Measurements from ENCODE around the gene PCDHB12.
A peak's percentile ranks its signal among the peaks of the same experiment; 100 is the strongest.
"Not testable (repeated sequence)": the region's sequence is repeated elsewhere in the genome, so short reads cannot be mapped to it uniquely, and the experiment has no call there.

Gene PCDHB12

DNA sequence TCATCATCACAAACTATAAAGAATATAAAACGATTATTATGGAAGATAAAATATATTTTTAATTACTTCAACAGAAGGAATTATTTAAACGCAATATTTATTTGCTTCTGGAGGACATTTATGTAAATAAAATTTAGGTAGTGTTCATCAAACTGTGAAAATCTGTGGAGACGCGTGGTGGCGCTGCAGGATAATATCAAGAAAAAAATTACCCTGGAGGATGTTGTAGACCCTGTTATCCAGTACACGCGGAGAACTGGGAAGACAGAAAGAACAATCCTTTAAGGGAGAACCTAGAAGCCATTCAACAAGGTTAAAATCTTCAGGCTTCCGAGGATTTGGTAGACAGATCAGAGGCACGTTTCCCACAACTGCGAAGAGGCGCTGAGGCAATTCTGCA is at the start of gene PCDHB12:
TSS of gene PCDHB12 (plus strand) at position 242 of the 400 bp plus-strand sequence. CDS start 189 bp downstream, outside the sequence.
- DNase-seq = no peak

DNA sequence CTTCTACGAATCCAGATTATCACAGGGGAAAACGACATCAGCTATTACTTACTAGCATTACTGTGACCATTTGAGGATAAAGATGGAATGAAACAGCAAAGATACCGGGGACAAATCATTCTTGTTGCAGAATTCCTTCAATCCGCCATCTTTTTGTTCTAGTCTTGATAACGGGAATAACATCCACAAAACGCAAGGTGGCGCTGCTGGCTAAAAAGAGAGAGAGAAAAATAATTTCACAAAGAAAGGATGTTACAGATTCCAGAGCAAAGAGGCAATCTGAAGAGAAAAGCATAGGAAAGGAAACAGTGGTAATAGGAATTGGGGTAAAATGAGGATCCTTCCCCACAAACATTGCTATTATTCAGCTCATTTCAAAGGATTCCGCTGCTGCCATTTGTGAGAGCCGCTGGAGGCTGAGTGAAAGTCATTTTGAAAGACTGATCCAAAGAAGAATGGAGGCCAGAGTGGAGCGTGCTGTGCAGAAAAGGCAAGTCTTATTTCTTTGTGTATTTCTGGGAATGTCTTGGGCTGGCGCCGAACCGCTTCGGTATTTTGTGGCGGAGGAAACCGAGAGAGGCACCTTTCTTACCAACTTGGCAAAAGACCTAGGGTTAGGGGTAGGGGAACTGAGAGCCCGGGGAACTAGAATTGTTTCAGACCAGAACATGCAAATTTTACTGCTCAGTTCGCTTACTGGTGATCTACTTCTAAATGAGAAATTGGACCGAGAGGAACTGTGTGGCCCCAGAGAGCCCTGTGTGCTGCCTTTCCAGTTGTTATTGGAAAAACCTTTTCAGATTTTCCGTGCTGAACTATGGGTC is 35.9 kb upstream of the PCDHB12 start, which contains the start of gene PCDHB7:
TSS of gene PCDHB7 (plus strand) at position 264 of the 824 bp plus-strand sequence. CDS start at position 456, 192 bp downstream.
- DNase-seq = peak in 1 of 2 experiments; percentile 6

DNA sequence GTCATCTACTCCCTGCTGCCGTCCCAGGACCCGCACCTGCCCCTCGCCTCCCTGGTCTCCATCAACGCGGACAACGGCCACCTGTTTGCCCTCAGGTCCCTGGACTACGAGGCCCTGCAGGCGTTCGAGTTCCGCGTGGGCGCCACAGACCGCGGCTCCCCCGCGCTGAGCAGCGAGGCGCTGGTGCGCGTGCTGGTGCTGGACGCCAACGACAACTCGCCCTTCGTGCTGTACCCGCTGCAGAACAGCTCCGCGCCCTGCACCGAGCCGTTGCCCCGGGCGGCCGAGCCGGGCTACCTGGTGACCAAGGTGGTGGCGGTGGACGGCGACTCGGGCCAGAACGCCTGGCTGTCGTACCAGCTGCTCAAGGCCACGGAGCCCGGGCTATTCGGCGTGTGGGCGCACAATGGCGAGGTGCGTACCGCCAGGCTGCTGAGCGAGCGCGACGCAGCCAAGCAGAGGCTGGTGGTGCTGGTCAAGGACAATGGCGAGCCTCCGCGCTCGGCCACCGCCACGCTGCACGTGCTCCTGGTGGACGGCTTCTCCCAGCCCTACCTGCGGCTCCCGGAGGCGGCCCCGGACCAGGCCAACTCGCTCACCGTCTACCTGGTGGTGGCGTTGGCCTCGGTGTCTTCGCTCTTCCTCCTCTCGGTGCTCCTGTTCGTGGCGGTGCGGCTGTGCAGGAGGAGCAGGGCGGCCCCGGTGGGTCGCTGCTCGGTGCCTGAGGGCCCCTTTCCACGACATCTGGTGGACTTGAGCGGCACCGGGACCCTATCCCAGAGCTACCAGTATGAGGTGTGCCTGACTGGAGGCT is 34.0 kb upstream of the PCDHB12 start:
- DNase-seq = not testable (repeated sequence)

DNA sequence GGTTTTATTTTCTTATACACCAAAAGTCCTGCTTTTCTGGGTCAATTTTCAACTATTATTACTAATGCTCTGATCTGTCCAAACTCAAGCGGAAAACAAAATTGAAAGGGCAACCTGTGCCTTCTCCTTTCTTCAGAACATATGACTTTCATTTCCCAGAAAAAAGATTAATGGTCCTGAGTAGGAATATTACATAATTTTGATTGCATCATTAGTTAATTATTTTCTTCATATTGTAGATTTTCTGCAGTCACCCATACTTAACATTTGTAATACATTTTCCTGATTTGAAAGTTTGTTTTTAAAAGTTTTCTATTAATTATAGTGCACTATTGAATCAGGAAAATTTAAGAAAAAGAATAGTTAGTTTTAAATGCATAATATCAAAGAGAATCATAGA is 32.6 kb upstream of the PCDHB12 start:
- no peak for DNase-seq

DNA sequence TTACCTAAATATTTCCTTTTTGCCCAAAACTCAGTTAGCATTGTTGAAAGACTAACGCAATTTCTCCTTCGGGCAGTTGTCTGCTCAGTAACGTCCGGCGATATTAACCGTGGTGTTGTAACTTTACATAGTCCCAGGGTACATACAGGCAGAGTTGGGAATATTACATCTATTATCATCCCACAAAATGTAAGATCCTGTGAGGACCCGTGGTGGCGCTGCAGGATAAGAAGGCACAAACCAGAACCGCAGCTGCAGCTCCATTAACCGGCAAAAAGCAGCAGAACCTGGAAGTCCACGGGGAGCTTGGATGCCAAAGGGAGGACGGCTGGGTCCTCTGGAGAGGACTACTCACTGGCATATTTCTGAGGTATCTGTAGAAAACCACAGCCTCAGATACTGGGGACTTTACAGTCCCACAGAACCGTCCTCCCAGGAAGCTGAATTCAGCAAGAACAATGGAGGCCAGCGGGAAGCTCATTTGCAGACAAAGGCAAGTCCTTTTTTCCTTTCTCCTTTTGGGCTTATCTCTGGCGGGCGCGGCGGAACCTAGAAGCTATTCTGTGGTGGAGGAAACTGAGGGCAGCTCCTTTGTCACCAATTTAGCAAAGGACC is 30.8 kb upstream of the PCDHB12 start, which contains the start of gene PCDHB8:
TSS of gene PCDHB8 (plus strand) at position 214 of the 615 bp plus-strand sequence. CDS start at position 459, 245 bp downstream.
- DNase-seq = peak; percentile 19 to 47

DNA sequence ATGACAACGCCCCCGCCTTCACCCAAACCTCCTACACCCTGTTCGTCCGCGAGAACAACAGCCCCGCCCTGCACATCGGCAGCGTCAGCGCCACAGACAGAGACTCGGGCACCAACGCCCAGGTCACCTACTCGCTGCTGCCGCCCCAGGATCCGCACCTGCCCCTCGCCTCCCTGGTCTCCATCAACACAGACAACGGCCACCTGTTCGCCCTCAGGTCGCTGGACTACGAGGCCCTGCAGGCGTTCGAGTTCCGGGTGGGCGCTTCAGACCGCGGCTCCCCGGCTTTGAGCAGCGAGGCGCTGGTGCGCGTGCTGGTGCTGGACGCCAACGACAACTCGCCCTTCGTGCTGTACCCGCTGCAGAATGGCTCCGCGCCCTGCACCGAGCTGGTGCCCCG is 29.1 kb upstream of the PCDHB12 start:
- not testable (repeated sequence) for DNase-seq

DNA sequence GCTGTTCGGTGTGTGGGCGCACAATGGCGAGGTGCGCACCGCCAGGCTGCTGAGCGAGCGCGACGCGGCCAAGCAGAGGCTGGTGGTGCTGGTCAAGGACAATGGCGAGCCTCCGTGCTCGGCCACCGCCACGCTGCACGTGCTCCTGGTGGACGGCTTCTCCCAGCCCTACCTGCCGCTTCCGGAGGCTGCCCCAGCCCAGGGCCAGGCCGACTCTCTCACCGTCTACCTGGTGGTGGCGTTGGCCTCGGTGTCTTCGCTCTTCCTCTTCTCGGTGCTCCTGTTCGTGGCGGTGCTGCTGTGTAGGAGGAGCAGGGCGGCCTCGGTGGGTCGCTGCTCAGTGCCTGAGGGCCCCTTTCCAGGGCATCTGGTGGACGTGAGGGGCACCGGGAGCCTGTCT is 28.6 kb upstream of the PCDHB12 start:
- not testable (repeated sequence) for DNase-seq

DNA sequence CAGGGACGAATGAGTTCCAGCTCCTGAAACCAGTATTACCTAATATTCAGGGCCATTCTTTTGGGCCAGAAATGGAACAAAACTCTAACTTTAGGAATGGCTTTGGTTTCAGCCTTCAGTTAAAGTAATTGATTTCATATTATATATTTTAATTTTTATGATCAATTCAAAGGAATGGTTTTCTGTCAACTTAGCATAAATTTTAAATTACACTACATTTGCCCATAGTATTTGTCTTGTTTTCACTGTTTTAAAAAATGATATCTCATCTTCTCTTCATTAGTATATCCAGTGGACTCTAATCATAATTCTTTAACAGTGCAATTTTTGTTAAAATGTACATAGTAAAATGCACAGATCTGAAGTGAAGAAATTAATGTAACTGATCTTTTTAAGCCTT is 28.2 kb upstream of the PCDHB12 start:
- DNase-seq = no peak

DNA sequence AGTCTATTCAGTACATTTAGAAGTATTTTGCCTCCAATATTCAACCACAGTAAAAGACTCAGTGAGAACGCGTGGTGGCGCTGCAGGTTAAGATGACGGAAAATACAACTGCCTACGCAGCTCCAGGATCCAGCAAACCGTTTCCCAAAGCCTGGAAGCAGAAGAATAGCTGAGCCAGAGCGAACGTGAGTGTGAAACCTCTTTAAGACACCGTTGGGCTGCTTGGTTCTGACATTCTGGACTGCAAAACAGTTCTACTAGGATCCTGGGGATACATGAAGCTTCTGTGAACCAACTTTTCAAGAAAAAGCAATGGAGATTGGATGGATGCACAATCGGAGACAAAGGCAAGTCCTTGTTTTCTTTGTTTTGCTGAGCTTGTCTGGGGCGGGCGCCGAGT is 26.3 kb upstream of the PCDHB12 start, which contains the start of gene PCDHB16:
TSS of gene PCDHB16 (plus strand) at position 140 of the 400 bp plus-strand sequence. CDS start at position 313, 173 bp downstream.
- no peak for DNase-seq

DNA sequence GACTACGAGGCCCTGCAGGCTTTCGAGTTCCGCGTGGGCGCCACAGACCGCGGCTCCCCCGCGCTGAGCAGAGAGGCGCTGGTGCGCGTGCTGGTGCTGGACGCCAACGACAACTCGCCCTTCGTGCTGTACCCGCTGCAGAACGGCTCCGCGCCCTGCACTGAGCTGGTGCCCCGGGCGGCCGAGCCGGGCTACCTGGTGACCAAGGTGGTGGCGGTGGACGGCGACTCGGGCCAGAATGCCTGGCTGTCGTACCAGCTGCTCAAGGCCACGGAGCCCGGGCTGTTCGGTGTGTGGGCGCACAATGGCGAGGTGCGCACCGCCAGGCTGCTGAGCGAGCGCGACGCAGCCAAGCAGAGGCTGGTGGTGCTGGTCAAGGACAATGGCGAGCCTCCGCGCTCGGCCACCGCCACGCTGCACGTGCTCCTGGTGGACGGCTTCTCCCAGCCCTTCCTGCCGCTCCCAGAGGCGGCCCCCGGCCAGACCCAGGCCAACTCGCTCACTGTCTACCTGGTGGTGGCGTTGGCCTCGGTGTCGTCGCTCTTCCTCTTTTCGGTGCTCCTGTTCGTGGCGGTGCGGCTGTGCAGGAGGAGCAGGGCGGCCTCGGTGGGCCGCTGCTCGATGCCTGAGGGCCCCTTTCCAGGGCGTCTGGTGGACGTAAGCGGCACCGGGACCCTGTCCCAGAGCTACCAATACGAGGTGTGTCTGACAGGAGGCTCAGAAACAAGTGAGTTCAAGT is 24.2 kb upstream of the PCDHB12 start:
- not testable (repeated sequence) for DNase-seq

DNA sequence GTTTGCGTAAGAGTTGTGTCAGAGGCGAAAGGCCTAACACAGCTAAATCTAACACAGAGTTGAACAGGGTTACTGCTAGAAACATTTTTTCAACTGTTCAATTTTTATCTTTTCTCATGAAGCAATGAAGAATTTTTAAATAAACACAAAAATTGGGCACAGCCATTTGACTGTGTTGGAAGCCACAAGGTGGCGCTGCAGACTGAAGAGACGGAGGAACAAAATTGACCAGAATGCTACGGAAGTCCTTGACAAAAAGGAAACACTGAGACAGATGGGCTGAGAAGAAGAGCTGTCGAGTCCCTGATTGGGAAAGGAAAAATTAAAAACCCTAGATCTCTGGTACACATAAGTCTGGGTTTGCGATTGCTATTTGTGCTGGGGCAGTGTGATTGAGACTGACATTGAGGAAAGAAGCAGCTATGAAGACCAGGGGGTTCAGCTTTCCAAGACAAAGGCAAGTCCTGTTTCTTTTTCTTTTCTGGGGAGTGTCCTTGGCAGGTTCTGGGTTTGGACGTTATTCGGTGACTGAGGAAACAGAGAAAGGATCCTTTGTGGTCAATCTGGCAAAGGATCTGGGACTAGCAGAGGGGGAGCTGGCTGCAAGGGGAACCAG is 21.5 kb upstream of the PCDHB12 start, which contains the start of gene PCDHB9:
TSS of gene PCDHB9 (plus strand) at position 265 of the 616 bp plus-strand sequence. CDS start at position 423, 158 bp downstream.
- DNase-seq = peak; percentile 2 to 23

DNA sequence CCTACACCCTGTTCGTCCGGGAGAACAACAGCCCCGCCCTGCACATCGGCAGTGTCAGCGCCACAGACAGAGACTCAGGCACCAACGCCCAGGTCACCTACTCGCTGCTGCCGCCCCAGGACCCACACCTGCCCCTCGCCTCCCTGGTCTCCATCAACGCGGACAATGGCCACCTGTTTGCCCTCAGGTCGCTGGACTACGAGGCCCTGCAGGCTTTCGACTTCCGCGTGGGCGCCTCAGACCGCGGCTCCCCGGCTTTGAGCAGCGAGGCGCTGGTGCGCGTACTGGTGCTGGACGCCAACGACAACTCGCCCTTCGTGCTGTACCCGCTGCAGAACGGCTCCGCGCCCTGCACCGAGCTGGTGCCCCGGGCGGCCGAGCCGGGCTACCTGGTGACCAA is 19.8 kb upstream of the PCDHB12 start:
- DNase-seq = not testable (repeated sequence)

DNA sequence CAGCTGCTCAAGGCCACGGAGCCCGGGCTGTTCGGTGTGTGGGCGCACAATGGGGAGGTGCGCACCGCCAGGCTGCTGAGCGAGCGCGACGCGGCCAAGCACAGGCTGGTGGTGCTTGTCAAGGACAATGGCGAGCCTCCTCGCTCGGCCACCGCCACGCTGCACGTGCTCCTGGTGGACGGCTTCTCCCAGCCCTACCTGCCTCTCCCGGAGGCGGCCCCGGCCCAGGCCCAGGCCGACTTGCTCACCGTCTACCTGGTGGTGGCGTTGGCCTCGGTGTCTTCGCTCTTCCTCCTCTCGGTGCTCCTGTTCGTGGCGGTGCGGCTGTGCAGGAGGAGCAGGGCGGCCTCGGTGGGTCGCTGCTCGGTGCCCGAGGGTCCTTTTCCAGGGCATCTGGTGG is 19.4 kb upstream of the PCDHB12 start:
- not testable (repeated sequence) for DNase-seq

DNA sequence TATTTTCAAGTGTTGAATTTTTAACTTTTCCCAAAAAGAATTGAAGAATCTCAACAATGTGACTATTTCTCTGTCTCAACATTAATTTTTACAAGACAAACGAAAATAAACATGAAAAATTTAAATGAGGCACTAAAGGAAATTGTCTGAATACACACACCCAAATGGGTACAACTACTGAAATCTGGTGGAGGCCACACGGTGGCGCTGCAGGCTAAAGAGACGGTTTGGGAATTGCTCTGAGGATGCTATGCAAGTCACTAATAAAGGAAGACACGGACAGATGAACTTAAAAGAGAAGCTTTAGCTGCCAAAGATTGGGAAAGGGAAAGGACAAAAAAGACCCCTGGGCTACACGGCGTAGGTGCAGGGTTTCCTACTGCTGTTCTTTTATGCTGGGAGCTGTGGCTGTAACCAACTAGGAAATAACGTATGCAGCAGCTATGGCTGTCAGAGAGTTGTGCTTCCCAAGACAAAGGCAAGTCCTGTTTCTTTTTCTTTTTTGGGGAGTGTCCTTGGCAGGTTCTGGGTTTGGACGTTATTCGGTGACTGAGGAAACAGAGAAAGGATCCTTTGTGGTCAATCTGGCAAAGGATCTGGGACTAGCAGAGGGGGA is 16.3 kb upstream of the PCDHB12 start, which contains the start of gene PCDHB10:
TSS of gene PCDHB10 (plus strand) at position 244 of the 616 bp plus-strand sequence. CDS start at position 444, 200 bp downstream.
- DNase-seq = peak; percentile 28 to 42

DNA sequence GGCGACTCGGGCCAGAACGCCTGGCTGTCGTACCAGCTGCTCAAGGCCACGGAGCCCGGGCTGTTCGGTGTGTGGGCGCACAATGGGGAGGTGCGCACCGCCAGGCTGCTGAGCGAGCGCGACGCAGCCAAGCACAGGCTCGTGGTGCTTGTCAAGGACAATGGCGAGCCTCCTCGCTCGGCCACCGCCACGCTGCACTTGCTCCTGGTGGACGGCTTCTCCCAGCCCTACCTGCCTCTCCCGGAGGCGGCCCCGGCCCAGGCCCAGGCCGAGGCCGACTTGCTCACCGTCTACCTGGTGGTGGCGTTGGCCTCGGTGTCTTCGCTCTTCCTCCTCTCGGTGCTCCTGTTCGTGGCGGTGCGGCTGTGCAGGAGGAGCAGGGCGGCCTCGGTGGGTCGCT is 14.2 kb upstream of the PCDHB12 start:
- DNase-seq = not testable (repeated sequence)

DNA sequence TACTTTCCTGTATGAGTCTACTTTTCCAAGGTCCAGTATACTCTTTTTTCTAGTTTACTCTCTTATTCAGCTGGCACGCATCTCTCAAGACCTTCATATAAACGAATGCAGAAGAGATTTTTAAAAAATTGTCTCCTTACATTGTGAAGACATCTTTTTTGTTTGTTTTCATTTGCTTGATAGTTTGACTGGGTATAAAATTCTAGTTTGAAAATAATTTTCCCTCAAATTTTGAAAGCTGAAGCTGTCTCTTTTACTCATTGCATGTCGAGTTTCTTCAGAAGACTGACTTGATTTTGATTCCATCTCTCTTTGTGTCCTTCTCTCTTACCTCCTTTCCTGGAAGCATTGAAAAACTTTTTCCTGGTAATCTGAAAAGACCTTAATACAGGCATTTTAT is 12.2 kb upstream of the PCDHB12 start:
- no peak for DNase-seq

DNA sequence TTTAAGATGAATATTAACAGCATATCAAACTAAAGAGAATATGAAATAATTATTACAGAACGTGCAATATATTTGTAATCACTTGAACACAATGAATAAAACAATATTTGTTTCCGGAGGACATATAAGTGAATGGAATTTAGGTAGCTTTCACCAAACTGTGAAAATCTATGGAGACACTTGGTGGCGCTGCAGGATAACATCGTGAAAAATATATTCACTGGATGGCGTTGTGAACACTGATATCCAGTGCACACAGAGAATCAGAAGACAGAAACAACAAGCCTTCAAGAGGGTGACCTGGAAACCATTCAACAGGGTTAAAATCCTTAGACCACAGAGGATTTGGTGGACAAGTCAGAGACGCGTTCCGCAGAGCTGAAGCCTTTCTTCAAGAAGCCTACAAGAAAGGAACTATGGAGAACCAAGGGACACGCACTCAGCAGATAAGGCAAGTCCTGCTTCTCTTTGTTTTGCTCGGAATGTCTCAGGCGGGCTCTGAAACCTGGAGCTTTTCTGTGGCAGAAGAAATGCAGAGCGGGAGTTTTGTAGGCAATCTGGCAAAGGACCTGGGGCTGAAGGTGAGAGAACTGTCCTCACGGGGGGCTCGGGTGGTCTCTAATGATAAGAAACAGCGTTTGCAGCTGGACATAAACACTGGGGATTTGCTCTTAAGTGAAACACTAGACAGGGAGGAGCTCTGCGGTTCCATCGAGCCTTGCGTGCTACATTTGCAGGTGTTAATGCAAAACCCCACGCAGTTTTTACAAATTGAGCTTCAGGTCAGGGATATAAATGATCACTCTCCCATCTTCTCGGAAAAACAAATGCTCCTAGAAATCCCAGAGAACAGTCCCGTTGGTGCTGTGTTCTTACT is 8.9 kb upstream of the PCDHB12 start, which contains the start of gene PCDHB11:
TSS of gene PCDHB11 (plus strand) at position 269 of the 877 bp plus-strand sequence. CDS start at position 417, 148 bp downstream.
- DNase-seq = peak; percentile 5 to 70

DNA sequence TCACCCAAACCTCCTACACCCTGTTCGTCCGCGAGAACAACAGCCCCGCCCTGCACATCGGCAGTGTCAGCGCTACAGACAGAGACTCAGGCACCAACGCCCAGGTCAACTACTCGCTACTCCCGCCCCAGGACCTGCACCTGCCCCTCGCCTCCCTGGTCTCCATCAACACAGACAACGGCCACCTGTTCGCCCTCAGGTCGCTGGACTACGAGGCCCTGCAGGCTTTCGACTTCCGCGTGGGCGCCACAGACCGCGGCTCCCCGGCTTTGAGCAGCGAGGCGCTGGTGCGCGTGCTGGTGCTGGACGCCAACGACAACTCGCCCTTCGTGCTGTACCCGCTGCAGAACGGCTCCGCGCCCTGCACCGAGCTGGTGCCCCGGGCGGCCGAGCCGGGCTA is 7.4 kb upstream of the PCDHB12 start:
- not testable (repeated sequence) for DNase-seq

DNA sequence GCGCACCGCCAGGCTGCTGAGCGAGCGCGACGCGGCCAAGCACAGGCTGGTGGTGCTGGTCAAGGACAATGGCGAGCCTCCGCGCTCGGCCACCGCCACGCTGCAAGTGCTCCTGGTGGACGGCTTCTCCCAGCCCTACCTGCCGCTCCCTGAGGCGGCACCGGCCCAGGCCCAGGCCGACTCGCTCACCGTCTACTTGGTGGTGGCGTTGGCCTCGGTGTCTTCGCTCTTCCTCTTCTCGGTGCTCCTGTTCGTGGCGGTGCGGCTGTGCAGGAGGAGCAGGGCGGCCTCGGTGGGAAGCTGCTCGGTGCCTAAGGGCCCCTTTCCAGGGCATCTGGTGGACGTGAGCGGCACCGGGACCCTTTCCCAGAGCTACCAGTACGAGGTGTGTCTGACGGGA is 6.9 kb upstream of the PCDHB12 start:
- not testable (repeated sequence) for DNase-seq

DNA sequence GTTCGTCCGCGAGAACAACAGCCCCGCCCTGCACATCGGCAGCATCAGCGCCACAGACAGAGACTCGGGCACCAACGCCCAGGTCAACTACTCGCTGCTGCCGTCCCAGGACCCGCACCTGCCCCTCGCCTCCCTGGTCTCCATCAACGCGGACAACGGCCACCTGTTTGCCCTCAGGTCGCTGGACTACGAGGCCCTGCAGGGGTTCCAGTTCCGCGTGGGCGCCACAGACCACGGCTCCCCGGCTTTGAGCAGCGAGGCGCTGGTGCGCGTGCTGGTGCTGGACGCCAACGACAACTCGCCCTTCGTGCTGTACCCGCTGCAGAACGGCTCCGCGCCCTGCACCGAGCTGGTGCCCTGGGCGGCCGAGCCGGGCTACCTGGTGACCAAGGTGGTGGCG is 1.8 kb downstream of the PCDHB12 start:
- DNase-seq = not testable (repeated sequence)

All from NCI-H1930 (cell line).